Skeletal muscle satellite cell (primary cell): ENCODE results near the gene PLBD2.

Experiments used
- H3K27me3 ChIP-seq: 2 replicates; pipeline ENCODE4 v1.7.0; 2013; ENCODE audit warnings: low read length; ENCODE audit not compliant: control insufficient read depth, insufficient read depth
- H3K36me3 ChIP-seq: 2 replicates; pipeline ENCODE4 v1.7.0; 2013; ENCODE audit warnings: mild to moderate bottlenecking, control low read depth, low read length; ENCODE audit not compliant: insufficient read depth
- H3K4me1 ChIP-seq: 2 replicates; pipeline ENCODE4 v1.7.0; 2013; ENCODE audit warnings: low read length; ENCODE audit not compliant: control insufficient read depth, insufficient read depth
- H3K4me2 ChIP-seq: 2 replicates; pipeline ENCODE4 v1.7.0; 2013; ENCODE audit warnings: mild to moderate bottlenecking, low read length
- H3K4me3 ChIP-seq: 2 replicates; pipeline ENCODE4 v1.7.0; 2013; ENCODE audit warnings: low read length
- H3K9ac ChIP-seq: 2 replicates; pipeline ENCODE4 v1.7.0; 2013; ENCODE audit warnings: mild to moderate bottlenecking, low read depth, low read length, moderate library complexity
- H3K9me3 ChIP-seq: replicated peaks from 2 replicates; pipeline ENCODE4 v1.7.0; 2013; ENCODE audit warnings: mild to moderate bottlenecking, control low read depth, low read length

PLBD2 gene

GRCh38 chr12:113326775-113327395 is 31.5 kb upstream of the PLBD2 start:
- Histone ChIP-seq H3K9me3 (no peaks in the 10 kb centered on the region), H3K36me3 (no peaks in the 10 kb centered on the region), H3K4me3 (no peak overlapping the region), H3K4me2 (no peak overlapping the region), H3K9ac (no peak overlapping the region), H3K27me3 (no peaks in the 10 kb centered on the region), H3K4me1 (peaks cover 6% of the 10 kb centered on the region)

DNA sequence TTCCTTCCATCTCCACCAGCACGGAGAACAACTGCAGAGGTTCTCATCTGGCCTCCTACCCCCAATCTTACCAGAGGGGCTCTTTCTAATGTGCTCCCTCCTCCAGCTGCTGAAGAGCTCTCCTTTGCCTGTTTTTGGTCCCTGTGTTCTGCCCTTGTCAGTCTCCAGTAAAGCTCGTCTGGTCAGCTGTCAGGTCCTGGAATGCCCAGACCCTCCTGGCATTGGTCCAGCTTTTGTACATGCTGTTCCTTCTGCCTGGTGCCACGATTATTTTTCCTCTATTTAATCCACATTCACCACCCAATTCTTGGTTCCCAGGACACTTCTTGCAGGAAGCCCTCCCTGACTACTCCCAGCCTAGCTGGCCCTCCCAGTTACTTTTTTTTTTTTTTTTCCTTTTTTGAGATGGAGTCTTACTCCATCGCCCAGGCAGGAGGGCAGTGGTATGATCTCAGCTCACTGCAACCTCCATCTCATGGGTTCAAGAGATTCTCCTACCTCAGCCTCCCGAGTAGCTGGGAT is 30.0 kb upstream of the PLBD2 start:
- H3K27me3 ChIP-seq = no peaks in the 10 kb centered on the region
- H3K4me3 ChIP-seq = no peak overlapping the region
- H3K9ac ChIP-seq = no peak overlapping the region
- H3K36me3 ChIP-seq = peaks cover 6% of the 10 kb centered on the region
- no peaks in the 10 kb centered on the region for H3K9me3 ChIP-seq
- H3K4me2 ChIP-seq = no peak overlapping the region
- H3K4me1 ChIP-seq = peaks cover 6% of the 10 kb centered on the region

DNA sequence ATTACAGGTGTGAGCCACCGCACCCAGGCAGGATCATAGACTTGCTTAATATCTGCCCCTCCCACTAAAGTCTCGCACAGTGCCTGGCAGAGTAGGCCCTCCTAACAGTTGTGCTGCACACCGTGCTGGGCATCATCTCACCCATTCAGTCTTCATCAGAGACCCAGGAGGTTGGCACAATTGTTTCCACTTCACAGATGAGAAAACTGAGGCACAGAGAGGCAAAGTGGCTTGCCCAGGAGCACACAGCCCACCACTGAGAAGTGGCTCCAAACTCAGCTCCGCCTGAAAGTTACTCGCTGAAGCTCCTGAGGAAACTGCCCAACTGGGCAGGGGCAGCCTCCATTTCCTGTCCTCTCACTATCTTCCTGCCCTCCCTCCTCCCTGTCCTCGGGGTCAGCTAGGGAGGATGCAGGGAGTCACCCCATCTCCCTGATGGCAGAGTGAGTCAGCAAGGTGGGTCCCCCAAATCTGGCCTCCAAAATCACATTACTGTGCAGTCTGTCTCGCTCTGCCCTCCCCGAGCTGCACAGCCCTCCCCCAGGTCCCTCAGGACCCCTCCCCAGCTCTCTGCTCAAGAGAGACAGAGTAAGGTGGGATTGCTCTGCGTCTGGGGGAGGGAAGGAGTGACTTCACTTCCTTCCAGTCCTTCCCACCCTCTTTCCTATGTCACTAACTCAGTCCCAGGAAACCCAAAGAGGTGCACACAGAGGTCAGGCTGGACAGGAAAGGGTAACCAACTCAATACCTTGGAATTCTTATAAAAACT is 29.2 kb upstream of the PLBD2 start:
- H3K4me2 ChIP-seq = no peak overlapping the region
- H3K9ac ChIP-seq = no peak overlapping the region
- H3K9me3 ChIP-seq = no peaks in the 10 kb centered on the region
- peaks cover 6% of the 10 kb centered on the region for H3K36me3 ChIP-seq
- no peaks in the 10 kb centered on the region for H3K27me3 ChIP-seq
- H3K4me1 ChIP-seq = peaks cover 13% of the 10 kb centered on the region
- H3K4me3 ChIP-seq = no peak overlapping the region

GRCh38 chr12:113329791-113330417 is 28.5 kb upstream of the PLBD2 start:
- Histone ChIP-seq H3K27me3 (no peaks in the 10 kb centered on the region), H3K4me2 (no peak overlapping the region), H3K9ac (no peak overlapping the region), H3K4me1 (peaks cover 17% of the 10 kb centered on the region), H3K36me3 (peaks cover 6% of the 10 kb centered on the region), H3K9me3 (no peaks in the 10 kb centered on the region), H3K4me3 (no peak overlapping the region)

DNA sequence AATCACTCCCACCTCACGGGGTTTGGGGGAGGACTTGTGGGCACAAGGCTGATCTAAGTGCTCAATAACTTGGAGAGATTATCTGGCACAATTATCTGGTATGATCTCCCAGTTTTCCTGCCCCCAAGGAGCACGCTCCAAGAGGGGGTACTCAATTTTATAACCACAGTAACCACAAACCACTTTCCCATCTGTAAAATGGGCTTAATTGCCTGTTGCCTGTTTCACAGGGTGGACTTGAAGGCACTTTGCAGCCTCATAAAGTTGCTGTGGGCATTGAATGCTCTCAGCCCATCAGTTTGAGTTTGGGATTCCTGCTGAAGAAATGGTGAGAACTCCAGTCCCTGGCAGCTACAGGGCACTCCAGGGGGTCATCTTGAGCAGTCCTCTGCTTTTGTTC is 27.9 kb upstream of the PLBD2 start:
- Histone ChIP-seq H3K4me1 (peaks cover 20% of the 10 kb centered on the region), H3K4me3 (no peak overlapping the region), H3K27me3 (no peaks in the 10 kb centered on the region), H3K9ac (no peak overlapping the region), H3K9me3 (no peaks in the 10 kb centered on the region), H3K36me3 (peaks cover 6% of the 10 kb centered on the region), H3K4me2 (no peak overlapping the region)

GRCh38 chr12:113332688-113333417 is 25.5 kb upstream of the PLBD2 start:
- Histone ChIP-seq H3K9me3 (no peaks in the 10 kb centered on the region), H3K9ac (no peak overlapping the region), H3K4me3 (no peak overlapping the region)

DNA sequence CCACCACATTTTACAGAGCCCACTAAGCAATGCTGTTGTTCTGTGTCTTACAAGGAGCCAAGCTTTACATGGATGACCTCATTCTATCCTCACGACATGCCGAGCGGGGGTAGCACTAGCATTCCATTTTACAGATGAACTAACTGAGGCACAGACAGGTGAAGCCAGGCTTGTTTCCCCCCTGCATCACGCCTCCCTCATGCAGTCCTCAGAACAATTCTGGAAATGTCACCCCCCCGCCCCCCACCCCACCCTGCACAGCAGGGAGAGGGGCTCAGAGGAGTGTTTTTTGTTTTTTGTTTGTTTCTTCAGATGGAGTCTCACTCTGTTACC is 25.0 kb upstream of the PLBD2 start:
- Histone ChIP-seq H3K4me2 (no peak overlapping the region), H3K4me3 (no peak overlapping the region), H3K9me3 (no peaks in the 10 kb centered on the region), H3K4me1 (peaks cover 13% of the 10 kb centered on the region), H3K9ac (no peak overlapping the region), H3K27me3 (peaks cover 2% of the 10 kb centered on the region), H3K36me3 (peaks cover 6% of the 10 kb centered on the region)

More at GRCh38 chr12:113332688-113333417, 25.5 kb upstream of the PLBD2 start:
- Histone ChIP-seq H3K27me3 (peaks cover 2% of the 10 kb centered on the region), H3K4me1 (peaks cover 13% of the 10 kb centered on the region), H3K4me2 (no peak overlapping the region), H3K36me3 (peaks cover 6% of the 10 kb centered on the region)

DNA sequence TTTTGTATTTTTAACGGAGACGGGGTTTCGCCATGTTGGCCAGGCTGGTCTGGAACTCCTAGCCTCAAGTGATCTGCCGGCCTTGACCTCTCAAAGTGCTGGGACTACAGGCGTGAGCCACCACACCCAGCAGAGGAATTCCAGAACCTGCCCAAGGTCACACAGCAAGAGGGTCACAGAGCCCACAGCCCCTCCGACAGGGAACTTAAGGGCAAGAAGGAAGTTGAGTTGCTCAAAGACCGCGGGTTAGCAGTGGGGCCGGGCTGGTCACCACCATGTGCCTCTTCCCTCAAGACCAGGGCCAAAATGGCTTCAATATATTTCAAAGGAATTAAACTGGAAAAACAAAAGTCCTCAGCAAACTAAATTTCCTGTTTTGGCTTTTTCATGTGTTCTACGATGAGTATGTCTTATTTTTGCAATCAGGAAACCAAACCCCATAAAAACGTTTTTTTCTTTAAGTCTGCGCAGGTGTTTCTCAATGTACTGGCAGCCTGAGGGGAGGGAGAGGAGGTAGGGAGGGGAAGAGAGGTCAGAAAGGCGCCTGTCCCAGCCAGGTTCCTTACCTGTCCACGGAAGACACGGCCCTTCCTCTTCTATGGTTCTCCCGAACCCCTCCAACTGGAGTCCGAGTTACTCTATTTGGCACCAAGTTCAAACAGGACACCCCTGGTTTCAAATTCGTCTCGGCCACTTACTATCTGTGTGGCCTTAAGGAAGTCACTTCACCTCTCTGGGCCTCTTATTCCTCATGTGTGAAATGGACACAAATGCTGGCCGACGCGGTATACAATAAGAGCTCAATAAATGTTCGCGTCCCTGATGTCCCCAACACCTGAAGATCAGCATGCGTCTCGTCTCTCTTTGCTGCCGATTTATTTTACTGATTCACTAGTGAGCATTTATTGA is 24.3 kb upstream of the PLBD2 start:
- Histone ChIP-seq H3K27me3 (peaks cover 2% of the 10 kb centered on the region), H3K9ac (peak overlapping the region; percentile 82), H3K36me3 (peaks cover 6% of the 10 kb centered on the region), H3K9me3 (no peaks in the 10 kb centered on the region), H3K4me2 (peak overlapping the region; percentile 84), H3K4me1 (peaks cover 13% of the 10 kb centered on the region), H3K4me3 (peak overlapping the region; percentile 73)

DNA sequence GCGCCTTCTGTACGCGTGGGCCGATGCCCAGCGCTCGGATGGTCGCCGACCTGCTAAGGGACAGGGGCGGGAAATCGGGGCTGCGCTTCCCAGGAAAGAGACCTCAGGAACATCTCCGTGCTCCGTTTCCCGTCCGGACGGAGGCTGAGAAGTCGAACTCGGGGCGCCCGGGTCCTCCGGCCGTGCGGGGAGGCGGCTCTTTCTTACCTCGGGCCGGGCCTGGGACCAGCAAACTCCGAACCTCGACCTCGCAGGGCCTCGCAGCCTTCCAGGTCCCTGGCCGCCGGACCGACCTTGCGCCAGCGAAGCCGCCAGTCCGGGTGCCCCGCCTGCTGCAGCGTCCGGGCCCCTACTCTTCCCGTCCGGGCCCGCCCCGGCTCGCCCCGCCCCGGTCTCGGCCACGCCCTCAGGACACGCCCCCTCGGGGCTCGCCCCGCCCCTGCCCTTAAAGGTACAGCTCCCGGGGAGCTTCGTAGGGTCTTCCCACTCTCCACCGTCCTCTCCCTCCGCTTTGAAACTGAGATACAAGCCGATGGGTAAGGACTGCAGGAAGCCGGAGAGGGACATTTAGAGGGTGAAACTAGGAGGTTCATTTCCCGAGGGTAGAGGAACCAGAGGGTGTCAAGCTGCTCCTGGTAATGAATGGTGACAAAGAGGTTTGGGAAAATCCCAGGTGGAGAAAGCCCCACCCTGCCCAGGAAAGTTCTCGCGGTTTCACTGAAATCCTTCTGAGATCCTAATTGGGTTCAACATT is 23.4 kb upstream of the PLBD2 start, which contains the start of gene SLC8B1:
TSS of gene SLC8B1 (minus strand) at position 324 of the 754 bp plus-strand sequence. CDS start 2,231 bp downstream, outside the sequence.
- Histone ChIP-seq H3K4me1 (peaks cover 13% of the 10 kb centered on the region), H3K36me3 (peaks cover 6% of the 10 kb centered on the region), H3K9ac (peak within 1 kb of the TSS; percentile 82), H3K27me3 (peaks cover 2% of the 10 kb centered on the region), H3K4me3 (peak within 1 kb of the TSS; percentile 73), H3K4me2 (peak within 1 kb of the TSS; percentile 84), H3K9me3 (no peaks in the 10 kb centered on the region)

DNA sequence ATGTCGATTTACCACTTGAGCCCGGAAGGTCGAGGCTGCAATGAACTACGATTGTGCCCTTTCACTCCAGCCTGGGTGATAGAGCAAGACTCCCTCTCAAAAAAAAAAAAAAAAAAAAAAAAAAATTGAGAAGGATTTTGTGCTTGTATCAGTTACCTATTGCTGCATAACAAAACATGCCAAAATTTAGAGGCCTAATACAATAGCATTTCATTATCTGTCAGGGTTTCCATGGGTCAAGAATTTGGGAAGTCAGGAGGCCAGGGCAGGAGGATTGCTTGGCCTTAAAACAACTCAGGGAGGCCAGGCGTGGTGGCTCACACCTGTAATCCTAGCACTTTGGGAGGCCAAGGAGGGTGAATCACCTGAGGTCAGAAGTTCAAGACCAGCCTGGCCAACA is 18.8 kb upstream of the PLBD2 start:
- Histone ChIP-seq H3K36me3 (no peaks in the 10 kb centered on the region), H3K9me3 (no peaks in the 10 kb centered on the region), H3K4me3 (no peak overlapping the region), H3K4me2 (no peak overlapping the region), H3K27me3 (peaks cover 11% of the 10 kb centered on the region), H3K9ac (no peak overlapping the region), H3K4me1 (peaks cover 3% of the 10 kb centered on the region)
